ENCODE data around the gene HES1.
"Not testable (repeated sequence)": the region's sequence is repeated elsewhere in the genome, so short reads cannot be mapped to it uniquely, and the experiment has no call there.

HES1 gene, protein sequence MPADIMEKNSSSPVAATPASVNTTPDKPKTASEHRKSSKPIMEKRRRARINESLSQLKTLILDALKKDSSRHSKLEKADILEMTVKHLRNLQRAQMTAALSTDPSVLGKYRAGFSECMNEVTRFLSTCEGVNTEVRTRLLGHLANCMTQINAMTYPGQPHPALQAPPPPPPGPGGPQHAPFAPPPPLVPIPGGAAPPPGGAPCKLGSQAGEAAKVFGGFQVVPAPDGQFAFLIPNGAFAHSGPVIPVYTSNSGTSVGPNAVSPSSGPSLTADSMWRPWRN

DNA sequence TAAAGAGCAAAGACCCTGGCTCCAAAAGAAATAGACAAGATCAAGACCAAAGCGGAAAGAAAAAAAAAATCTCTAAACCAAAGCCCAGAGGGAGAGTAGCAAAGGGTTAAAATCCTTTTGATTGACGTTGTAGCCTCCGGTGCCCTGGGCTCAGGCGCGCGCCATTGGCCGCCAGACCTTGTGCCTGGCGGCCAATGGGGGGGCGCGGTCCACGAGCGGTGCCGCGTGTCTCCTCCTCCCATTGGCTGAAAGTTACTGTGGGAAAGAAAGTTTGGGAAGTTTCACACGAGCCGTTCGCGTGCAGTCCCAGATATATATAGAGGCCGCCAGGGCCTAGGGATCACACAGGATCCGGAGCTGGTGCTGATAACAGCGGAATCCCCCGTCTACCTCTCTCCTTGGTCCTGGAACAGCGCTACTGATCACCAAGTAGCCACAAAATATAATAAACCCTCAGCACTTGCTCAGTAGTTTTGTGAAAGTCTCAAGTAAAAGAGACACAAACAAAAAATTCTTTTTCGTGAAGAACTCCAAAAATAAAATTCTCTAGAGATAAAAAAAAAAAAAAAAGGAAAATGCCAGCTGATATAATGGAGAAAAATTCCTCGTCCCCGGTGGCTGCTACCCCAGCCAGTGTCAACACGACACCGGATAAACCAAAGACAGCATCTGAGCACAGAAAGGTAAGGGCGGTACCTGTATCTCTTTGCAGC, at the start of gene HES1:
Gene HES1, plus strand, starts transcription at position 343 of the 713 bp plus-strand sequence. Its CDS starts 233 bp downstream, at position 576.
- peak; percentile 96 for DNase-seq

DNA sequence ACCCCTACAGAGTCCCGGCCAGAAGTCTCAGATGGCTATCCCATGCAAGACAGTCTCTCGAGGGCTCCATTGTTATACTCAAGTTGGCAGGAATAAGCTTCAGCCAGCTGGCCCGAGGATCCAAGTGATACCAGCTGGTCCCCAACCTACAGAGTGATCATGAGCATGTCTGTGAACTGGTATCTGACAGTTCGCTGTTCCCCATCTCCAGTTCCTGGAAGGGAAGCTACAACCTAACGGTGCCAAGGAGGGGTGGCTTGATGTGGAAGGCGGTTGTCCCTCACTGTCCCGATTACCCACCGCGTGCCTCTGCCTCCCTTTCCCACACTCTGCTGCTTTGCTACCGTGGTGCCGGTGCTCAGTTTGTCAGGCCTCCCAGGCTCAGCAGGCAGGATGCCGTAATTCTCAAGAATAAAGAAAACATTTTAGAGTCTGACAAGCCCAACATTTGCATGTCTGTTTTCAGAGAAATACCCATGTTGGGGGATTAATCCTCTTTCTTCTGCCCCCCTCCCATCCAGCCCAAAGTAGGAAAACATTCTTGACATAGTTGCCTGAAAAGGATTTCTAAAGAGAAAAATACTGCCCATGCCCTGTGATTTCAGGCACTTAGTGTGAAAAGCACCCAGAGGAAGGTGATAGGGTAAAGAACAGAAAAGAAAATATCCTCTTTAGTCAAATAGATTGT, 49.4 kb upstream of the HES1 start:
- no peak for DNase-seq

DNA sequence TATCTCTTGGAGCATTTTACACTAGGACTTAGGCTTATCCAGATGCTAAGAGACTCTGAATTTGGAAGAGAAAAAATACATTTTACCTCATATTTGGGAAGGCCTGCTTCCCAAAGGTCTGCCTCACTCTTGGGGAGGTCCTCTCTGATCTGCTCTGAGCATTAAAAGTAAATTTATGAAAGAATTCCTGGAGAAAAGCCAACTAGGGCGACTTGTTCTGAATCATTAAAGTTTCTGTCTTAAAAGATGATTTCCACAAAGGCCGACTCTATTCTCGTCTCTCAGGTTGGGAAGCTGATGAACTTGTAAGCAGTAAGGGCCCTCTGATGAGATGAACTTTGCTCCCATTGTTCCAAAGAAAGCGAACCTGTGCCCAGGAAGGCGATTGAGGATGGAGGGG, 48.7 kb upstream of the HES1 start:
- DNase-seq: no peak

DNA sequence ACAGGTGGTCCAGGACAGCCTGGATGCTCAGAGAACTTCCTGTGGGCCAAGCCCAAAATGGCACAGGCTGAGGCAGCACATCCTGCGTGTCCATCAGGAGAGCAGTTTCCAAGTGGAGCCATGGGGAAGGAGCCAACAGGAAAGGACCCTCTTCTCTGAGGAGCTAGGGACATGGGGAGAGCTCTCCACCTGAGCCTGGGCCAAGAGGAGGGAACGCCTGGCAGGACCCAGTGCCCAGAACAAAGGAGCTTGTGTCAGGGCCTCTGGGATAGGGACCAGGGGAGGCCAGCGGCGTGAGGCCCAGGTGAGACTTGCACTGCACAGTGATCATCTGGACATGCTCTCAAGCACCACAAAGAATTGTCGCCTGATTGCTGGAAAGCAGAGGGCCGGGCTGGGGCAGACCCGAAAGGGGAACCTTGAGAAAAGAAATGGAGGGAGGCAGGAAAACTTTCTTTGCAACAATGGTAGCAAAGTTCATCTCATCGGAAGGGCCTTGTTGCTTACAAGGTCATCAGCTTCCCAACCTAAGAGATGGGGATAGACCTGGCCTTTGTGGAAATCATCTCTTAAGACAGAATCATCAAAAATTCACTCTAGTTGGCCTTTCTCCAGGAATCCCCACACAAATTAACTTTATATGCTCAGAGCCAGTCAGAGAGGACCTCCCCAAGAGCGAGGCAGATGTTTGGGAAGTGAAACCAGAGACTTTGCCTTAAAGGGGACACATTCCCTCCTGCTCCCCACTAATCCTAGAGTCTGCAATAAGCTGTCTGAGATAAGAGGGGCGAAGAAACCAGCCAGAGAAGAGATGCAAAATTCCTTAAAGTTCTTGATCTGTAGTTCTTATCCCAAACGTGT, 47.7 kb upstream of the HES1 start:
- DNase-seq: peak; percentile 61

DNA sequence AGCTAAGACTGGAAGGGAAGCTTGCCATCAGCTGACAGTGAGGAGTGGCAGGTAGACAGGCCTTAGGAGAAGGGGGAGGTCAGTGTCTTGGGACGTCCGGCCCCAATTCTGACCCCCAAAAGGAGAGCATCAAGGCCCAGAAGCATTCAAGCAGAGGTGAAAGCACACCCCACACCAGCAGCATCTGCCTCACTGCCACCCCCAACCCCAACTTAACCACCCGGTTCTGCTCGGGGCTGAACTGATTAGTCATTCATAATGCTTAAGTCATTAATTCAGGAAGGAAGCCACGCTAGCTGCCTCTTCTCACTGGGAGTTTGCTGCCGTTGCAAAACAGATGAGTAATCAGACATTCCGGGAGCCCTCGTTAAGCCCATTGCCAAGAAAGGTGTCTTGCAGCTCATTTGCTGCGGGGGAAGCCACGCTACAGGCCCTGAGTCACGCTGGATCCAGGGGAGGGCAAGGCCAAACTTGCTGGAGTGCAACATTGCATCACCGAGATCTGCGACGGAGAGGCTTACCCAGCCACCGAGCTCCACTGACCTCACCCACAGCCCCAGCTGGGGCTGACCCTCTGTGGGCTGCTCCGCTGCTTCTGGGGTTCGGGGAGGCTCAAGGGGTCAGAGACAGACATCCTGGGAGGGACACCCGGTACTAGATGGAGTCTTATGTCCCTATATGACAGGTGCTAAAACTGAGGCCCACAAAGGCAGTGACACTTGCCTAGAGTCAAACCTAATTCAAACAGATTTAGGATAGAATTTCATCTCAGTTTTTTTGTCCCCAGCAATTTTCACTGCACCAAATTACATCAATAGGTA, 46.4 kb upstream of the HES1 start:
- peak; percentile 99 for DNase-seq

DNA sequence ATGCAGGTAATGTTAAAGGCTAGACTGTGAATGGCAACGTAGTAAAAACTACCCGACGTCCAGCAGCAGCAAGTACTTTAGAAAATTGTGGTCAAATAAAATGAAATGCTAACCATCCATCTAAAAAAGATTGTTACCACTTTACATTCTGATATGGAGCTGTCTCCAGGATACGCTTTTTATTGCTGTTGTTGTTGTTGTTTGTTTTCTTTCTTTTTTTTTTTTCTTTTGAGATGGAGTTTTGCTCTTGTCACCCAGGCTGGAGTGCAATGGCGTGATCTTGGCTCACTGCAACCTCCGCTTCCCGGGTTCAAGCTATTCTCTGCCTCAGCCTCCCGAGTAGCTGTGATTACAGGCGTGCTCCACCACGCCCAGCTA, 45.8 kb upstream of the HES1 start:
- not testable (repeated sequence) for DNase-seq

DNA sequence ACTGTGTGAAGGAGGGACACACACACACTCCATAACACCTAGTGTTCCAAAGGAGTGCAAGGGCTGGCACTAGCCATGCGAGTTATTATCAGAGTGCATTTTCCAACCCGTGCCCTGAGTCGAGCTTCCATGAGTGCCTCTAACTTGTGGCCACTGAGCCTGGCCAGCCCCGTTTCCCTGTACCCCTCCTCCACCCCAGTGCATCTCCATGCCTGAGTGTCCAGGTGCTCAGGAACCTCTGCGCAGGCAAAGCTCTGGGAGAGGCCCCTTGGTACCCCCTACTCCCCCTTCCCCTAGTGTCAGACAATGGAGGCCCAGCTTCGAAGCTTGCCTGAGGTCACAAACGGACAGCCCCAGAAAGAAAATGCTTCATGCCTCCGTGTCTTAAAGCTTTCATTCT, 45.2 kb upstream of the HES1 start:
- no peak for DNase-seq

DNA sequence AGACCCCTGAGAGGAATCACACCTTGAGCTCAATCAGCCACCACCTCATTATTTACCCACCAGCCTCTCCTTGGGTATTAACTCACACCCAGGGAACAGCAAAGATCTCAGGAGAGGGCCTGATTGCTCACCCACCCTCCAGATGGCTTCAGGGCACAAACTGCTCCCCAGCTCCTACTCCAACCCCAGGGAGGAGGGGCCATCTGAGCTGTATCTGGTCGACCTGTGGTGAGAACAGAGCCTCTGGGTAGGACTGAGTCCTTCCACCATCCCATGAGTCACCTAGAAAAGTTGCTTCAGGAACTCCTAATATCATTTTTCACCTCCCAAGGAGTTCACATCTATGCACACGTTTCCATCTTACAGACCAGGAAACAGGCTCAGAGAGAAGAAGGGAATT, 44.8 kb upstream of the HES1 start:
- no peak for DNase-seq

DNA sequence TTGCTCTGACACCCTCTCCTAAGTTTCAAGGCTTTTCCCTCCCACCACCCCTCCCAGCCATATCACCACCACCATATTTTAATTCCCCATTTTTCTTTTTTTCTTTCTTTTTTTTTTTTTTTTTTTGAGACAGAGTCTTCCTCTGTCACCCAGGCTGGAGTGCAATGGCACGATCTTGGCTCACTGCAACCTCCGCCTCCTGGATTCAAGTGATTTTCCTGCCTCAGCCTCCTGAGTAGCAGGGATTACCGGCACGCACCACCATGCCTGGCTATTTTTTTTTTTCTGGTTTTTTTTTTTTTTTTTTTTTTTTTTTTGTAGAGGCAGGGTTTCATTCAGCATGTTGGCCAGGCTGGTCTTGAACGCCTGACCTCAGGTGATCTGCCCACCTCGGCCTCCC, 44.1 kb upstream of the HES1 start:
- DNase-seq: not testable (repeated sequence)

DNA sequence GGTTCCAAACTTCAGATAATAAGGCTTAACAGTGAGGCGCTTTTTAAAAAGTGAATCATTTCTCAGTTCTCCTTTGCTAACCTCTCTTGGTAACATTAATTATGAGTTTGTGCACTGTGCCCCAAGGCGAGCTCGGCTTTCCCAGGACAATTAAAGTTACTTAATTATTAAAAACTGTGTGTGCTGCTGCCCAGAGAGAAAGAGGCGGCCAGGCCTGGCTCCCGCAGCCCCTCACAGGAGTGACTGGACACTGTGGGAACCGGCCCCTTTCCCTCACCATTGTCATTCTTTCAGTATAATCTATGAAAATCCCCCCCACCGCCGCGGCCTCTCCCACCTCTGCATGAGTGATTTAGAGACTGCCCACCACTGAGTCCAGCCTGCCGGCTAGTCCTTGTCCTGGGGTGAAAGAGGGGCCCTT, 43.1 kb upstream of the HES1 start:
- no peak for DNase-seq

DNA sequence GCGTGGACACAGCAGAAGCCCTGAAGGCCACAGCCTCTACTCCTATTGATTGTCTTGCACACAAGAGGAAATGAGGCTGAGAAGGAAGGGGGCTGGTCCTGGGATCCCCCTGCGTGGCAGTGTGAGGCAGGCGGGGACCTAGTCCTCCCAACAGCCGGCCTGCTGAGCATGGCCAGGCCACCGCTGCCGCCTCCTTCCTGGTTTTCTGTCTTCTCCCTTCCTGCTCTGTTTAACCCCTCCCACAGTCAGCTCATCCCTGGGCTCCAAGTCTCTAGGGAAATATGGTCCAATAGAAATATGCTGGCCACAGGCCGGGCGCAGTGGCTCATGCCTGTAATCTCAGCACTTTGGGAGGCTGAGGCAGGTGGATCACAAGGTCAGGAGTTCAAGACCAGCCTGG, 42.1 kb upstream of the HES1 start:
- no peak for DNase-seq

DNA sequence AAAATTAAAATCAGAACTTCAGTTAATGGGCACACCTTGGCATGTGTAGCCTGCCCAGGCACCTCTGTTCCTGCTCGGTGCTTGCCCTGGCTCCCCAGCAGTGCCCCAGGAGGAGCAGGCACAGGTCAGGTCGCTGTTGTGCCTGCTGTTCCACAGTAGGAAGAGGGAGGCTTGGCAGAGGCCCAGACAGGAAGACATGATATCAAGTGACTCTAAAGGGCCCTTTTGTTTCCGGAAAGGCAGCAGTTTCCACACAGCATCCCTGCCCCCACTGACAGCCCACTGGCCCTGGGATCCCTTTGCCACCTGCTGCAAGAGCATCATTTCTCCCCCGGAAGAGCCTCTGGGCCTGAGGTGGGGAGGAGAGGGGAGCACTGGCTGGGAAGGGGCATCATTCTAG, 40.5 kb upstream of the HES1 start:
- DNase-seq: peak; percentile 35

DNA sequence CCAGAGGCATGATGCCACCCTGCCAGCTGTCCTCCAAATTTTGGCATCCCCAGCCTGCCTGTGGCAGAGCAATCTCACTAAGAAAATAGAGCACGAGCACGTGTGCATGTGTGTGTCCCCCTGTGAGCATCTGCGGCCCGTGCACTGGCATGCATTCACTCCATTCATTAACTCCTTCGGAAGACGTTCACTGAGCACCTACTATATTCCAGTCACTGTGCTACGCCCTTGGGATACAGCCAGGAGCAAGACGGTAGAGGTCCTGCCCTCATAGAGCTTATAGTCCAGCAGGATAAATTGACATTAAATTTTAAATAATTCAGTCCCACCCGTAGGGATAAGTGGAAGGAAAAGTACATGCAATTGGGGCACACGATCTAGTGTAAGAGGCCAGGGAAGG, 40.0 kb upstream of the HES1 start:
- DNase-seq: no peak

DNA sequence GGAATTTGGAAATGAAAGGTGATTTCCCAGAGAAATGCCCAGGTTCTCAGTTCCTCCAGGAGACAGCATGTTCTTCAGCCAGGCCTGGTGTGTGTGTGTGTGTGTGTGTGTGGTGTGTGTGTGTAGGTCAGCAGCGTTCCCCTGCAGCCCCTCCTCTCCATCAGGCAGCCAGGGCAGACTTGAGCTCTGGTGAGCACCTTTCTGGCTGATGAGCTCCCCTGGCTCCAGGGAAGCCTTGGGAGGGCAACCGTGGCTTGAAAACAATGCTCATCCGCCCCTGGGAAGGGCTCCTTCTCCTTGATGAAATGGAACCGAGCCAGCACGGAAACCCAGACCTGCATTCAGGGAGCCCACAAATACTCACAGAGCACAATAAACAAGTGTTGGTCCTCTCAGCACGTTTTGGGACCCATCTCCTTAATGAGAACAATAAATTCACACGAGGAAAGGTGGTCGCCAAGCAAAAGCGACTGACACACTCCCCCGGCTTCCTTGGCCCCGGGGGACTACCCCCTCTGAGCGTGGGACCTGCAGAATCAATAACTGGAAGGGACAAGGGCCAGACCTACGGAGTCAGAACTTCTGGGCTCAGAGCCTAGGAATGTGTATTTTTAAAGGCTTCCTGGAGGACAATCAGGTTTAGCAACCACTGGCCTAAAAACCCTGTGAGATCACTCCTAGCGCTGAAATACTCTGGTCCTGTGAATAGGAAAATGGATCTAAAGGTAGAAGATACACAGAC, 38.6 kb upstream of the HES1 start:
- no peak for DNase-seq

DNA sequence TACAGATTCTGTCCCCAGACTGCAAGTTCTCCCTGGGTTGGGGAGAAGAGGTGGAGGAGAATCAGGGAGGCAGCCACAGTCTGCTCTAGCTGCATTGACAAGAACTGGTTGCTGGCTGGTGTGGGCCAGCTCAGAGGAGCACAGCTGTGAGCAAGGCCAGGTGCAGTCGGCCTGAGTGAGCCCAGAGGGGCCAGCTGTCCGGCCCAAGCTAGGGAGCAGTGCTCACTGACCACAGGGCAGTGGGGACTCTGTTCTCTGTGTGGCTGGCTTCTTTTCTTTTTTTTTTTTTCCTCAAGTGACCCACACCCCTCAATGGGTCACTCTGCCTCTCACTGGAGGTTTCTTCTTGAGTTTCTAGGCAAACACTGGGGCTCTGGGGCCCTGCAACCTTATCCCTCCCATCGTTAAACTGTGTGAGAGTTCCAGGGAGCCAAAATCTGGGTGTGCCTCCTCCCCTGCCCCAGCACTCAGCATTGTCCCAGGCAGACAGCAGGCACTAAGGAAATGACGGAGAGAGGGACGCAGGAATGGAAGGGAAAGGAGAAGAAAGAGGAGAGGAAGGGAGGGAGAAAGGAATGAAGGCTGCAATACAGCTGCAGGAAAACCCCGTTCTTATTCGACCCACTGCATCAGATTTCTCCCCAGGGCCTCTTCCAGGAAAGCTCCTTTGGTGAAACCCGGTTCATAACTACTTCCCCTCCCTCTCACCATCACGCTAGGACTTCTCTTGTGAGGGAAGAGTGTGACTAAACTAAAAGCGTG, 37.7 kb upstream of the HES1 start:
- DNase-seq: no peak

DNA sequence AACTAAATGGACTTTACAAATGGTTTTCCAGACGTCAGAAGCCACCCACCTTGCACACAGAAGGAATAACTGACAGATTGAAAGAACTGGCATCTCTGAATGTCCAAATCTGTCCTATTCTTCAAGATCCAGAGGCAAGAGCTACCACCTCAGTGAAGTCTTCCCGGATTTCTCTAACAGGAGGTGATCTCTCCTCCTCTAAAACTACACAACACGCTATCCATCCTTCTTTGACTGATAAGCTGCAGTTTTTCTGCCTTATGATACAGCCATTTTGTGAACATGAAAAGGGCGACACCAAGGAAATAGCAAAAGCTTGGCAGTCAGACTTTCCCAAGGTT, 37.1 kb upstream of the HES1 start:
- DNase-seq: peak; percentile 93

DNA sequence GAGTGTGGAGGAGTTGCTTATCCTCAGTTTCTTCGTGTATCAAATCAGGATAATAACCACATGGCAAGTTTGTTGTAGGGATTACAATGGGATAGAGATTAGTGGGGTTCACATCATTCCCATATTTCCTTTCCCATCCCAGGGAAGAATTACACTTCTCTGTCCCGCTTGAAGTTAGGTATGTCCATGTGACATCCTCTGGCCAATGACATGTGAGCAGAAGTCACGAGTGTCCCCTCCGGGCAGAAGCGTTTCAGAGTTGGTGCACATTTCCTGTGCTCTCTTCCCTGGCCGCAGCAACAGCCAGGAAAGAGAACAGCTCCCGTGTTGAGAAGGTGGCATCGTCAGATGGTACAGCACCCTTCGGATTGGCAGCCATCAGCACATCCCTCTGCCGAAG, 36.7 kb upstream of the HES1 start:
- DNase-seq: no peak

DNA sequence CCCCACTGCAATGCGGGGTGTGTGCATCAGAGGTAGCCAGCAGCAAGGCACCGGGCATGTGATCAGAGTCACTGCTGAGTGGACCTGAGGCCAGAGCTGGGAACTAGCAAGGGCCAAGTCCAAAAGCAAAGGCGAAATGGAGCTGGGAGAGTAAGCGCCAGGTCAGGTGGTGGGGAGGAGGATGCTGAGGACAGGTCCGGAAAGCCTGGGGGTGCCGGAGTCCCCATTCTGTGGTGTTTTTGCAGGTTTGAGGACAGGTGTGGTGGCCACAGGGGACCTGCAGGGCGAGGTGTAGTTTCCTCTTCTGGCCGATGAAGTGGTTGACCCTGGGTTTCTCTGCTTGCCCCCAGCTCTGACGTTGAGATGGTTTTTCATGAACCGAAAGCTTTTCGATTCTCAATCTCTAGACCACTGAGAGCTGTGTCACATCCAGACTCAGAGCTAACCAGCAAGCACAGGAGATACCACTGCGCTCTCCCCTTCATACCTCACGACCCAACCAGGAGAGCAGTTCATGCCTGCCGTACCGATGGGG, 35.0 kb upstream of the HES1 start:
- no peak for DNase-seq

DNA sequence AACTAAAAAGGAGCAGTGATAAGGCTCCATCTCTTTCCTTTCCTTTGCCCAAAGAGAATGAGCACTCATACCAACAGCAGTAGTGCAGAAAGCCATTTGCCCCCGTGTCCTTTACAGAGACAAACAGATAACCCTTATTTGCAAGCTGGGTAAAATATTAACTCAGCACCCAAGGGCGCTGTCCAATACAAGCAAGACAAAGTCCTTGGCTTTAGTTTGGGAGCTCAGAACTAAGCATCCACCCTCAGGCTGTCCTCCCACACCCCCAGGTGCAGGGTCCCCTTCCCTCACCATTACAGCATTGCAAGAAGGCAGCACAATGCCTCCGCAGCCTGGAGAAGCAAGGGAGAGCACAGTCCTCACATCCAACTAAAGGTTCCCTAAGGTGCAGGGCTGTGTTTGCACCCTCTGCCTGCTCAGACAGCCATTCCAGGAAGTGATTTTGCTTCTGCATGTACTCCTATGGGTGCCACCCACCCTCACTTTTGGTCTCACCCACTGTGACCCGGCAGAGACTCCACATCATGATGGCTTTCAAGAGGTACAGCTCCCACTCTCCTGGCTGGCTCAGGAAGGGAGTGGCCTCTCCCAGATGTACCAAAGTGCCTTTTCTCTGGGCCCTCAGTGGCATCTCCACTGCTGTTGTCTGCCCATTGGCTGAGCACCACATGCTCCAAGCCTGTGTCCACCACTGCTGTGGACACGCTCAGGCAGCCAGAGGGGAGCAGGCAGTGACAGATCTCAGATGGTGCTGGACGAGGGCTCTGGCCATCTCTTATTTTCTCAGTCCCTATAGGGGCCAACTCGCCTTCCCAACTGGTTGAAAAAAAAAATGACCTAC, 34.1 kb upstream of the HES1 start:
- DNase-seq: no peak

DNA sequence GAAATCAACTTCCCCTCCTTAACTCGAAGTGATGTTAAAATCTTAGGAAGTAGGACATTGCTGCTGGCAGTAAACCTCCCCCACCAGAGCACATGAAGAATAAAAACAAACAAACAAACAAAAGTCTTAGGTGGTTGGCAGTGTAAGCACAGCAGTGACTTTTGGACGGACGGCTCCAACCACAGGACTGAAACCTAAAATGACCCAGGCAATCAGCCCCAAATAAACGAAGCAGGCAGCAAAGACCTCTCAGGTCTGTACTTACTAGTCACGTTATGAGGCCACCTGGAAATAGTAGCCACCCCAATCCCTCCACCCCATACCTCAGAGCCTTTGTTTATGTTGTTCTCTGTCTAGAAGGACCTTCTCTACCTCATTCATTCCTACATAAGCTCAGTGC, 33.5 kb upstream of the HES1 start:
- no peak for DNase-seq
